Activated CD8-positive, alpha-beta memory T cell treated with anti-CD3 and anti-CD28 coated beads, Interleukin-2, amount 10 ng/mL, durations not matched to agents 7 days and 5 days (primary cell): ENCODE results near the gene PHOX2A. TPM values are rescaled to one million over a fixed set of nuclear protein-coding genes. Genes with fewer than 3 reads are reported as not detected.

ENCODE experiments used
- ATAC-seq: fragments of 150-1000 bp; cut with Tn5 transposase; one replicate; pipeline ENCODE4 v1.10.0; 2021; ENCODE audit warnings: moderate library complexity
- CTCF ChIA-PET: fragments of 350-600 bp; sonication (Branson Sonifier 250); formaldehyde crosslinking; loops from one replicate; lab custom pipeline; 2021; ENCODE audit warnings: antibody characterized with exemption; lab: Charles Lee
- DNase-seq: peaks from one replicate; pipeline ENCODE4 v3.0.0-alpha.2; 2020
- H3K27ac Mint-ChIP-seq: one replicate; pipeline ENCODE4 v1.8.0; 2021; ENCODE audit warnings: mild to moderate bottlenecking, mixed read lengths
- H3K27me3 Mint-ChIP-seq: one replicate; pipeline ENCODE4 v1.8.0; 2021; ENCODE audit warnings: mixed read lengths
- H3K36me3 Mint-ChIP-seq: one replicate; pipeline ENCODE4 v1.8.0; 2021; ENCODE audit warnings: mild to moderate bottlenecking, mixed read lengths
- H3K4me1 Mint-ChIP-seq: one replicate; pipeline ENCODE4 v1.8.0; 2021; ENCODE audit warnings: mixed read lengths
- H3K4me3 Mint-ChIP-seq: one replicate; pipeline ENCODE4 v1.8.0; 2021; ENCODE audit warnings: mild to moderate bottlenecking, moderate library complexity, mixed read lengths
- H3K9me3 Mint-ChIP-seq: one replicate; pipeline ENCODE4 v1.8.0; 2022; ENCODE audit warnings: low read depth, mixed read lengths
- total RNA-seq, 2 experiments: library from RNA; stranded (reverse); gene quantifications; one replicate each; pipeline ENCODE4 v1.2.3, GENCODE V29; 2021

PHOX2A gene
- total RNA-seq, 2 experiments from 2014 or later, result not detected

- DNase-seq (no peak), ATAC-seq (no peak)
- H3K9me3 Mint-ChIP-seq, result no peaks in the 10 kb centered on the region
- peaks cover 49% of the 10 kb centered on the region for H3K27me3 Mint-ChIP-seq
- no peak overlapping the region for H3K4me3 Mint-ChIP-seq
- H3K36me3 Mint-ChIP-seq, result peaks cover 2% of the 10 kb centered on the region
- H3K27ac Mint-ChIP-seq, result no peak overlapping the region
- H3K4me1 Mint-ChIP-seq, result peaks cover 16% of the 10 kb centered on the region
- CTCF ChIA-PET, result interaction anchor here (0.8 to 1.1 kb wide), 3 partner anchors 85 to 191 kb away, joined by 3 read pairs; partner anchors contain the start of gene CLPB
Observed at GRCh38 chr11:72243173-72244059, 560 bp downstream of the PHOX2A start.

DNA sequence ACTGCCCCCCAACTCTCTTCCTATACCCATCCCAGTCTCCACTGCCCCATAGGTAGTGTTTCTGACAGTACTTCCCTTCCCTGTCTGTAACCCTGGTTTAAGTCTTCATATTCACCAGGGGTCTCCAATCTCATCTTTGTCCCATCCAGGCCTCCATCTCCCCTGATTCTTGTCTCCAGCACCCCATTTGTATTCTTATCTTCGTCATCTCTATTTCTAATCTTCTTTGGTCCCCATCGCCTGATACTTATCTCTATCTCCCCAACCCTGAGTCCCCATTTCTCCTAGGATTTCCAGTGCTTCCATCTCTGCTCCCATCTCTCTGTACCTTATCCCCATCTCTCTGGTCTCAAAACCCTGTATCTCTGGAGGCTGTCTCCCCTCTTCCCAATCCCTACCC, 1.8 kb downstream of the PHOX2A start:
- H3K4me1 Mint-ChIP-seq, result peaks cover 16% of the 10 kb centered on the region
- CTCF ChIA-PET, result interaction anchor here (1.1 kb wide), 1 partner anchor 189 kb away, joined by 3 read pairs; no protein-coding TSS in a partner anchor
- peaks cover 4% of the 10 kb centered on the region for H3K36me3 Mint-ChIP-seq
- DNase-seq (no peak), ATAC-seq (no peak)
- peaks cover 44% of the 10 kb centered on the region for H3K27me3 Mint-ChIP-seq
- no peak overlapping the region for H3K27ac Mint-ChIP-seq
- no peak overlapping the region for H3K4me3 Mint-ChIP-seq
- H3K9me3 Mint-ChIP-seq, result no peaks in the 10 kb centered on the region

DNA sequence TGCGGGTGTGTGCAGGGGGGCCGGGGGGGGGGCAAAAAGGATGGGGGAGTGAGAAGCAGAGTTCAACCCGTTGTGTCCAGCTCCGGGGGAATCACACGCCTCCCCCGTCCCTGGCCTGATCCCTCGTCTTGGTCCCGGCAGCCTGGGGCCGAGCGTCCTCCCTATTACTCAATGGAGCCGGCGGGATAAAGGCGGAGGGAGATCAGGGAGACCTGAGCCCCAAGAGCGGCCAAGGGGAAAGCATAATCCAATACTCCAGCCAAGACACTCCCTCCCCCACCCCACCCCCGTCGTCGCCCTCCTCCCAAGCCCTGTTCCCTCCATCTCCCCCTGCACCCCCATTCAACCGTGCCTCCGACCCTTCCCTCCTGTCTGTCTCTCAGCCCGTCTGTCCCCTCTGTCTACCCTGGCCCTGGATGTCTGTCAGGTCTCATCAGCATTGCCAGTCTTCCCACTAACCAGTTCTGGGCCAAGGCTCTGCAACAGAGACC, 2.6 kb downstream of the PHOX2A start:
- H3K9me3 Mint-ChIP-seq, result no peaks in the 10 kb centered on the region
- no peak for ATAC-seq
- H3K27me3 Mint-ChIP-seq, result peaks cover 44% of the 10 kb centered on the region
- H3K27ac Mint-ChIP-seq, result no peak overlapping the region
- H3K36me3 Mint-ChIP-seq, result peaks cover 7% of the 10 kb centered on the region
- no peak for DNase-seq
- no peak overlapping the region for H3K4me3 Mint-ChIP-seq
- H3K4me1 Mint-ChIP-seq, result peaks cover 16% of the 10 kb centered on the region
- CTCF ChIA-PET, result interaction anchor here (0.9 to 1.1 kb wide), 4 partner anchors 15 to 178 kb away, joined by 4 to 8 read pairs (median 5); no protein-coding TSS in a partner anchor

DNA sequence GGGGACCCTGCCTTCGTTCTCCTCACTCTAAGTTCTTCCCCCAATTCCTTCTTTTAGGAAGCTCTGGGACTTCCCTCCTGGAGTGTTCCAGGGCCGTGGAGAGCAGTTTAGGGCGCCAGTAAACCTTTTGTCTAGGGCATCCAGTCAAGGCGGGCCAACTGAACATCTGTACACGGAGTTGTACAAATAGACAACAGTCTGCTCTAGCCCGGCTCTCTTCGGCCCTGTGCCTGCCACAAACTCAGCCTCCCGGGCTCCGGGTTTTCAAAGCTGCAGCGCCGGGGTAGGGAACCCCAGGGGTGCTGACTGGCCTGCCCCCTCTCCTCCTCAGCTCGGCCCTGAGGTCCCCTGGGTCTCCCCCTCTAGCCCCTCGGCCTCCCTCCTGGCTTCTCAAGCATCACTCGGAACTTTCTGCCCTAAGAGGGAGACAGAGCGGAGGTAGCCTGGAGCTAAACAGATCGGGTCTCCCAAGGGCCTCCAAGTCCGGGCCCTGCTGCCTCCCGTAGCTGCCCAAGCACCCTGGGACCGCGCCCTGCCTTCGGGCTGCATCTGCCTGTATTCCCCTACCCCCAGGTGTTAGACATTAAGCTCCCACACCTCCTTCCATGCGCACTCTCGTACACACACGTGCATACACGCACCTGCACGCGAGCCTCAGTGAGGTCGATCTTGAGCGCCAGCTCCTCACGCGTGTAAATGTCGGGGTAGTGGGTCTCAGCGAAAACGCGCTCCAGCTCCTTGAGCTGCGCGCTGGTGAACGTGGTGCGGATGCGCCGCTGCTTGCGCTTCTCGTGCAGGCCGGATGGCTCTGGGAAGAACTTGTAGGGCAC, 3.3 kb downstream of the PHOX2A start:
- Mint-ChIP-seq H3K27ac (no peak overlapping the region), H3K4me3 (no peak overlapping the region), H3K27me3 (peaks cover 44% of the 10 kb centered on the region), H3K36me3 (peaks cover 7% of the 10 kb centered on the region), H3K4me1 (peaks cover 16% of the 10 kb centered on the region), H3K9me3 (no peaks in the 10 kb centered on the region)
- ATAC-seq (peak; percentile 15), DNase-seq (no peak)
- CTCF ChIA-PET, result interaction anchor here (0.9 to 1.1 kb wide), 4 partner anchors 15 to 178 kb away, joined by 4 to 8 read pairs (median 5); no protein-coding TSS in a partner anchor

GRCh38 chr11:72239849-72240460, 4.0 kb downstream of the PHOX2A start:
- no peaks in the 10 kb centered on the region for H3K9me3 Mint-ChIP-seq

GRCh38 chr11:72239313-72239848, 4.6 kb downstream of the PHOX2A start:
- peaks cover 10% of the 10 kb centered on the region for H3K36me3 Mint-ChIP-seq
- DNase-seq (no peak), ATAC-seq (no peak)
- H3K4me1 Mint-ChIP-seq, result peaks cover 12% of the 10 kb centered on the region
- H3K27me3 Mint-ChIP-seq, result peaks cover 44% of the 10 kb centered on the region
- CTCF ChIA-PET, result interaction anchor here (1.2 to 2.1 kb wide), 2 partner anchors 14 to 91 kb away, joined by 3 to 21 read pairs; partner anchors contain the start of gene INPPL1
- H3K4me3 Mint-ChIP-seq, result peak overlapping the region; percentile 25
- H3K9me3 Mint-ChIP-seq, result no peaks in the 10 kb centered on the region
- H3K27ac Mint-ChIP-seq, result no peak overlapping the region

More at GRCh38 chr11:72239849-72240460, 4.0 kb downstream of the PHOX2A start:
- Mint-ChIP-seq H3K27ac (no peak overlapping the region), H3K4me1 (peaks cover 16% of the 10 kb centered on the region), H3K36me3 (peaks cover 7% of the 10 kb centered on the region), H3K27me3 (peaks cover 44% of the 10 kb centered on the region), H3K4me3 (no peak overlapping the region)
- DNase-seq (no peak), ATAC-seq (no peak)
- CTCF ChIA-PET, result interaction anchor here (0.9 to 2.1 kb wide), 5 partner anchors 14 to 179 kb away, joined by 3 to 21 read pairs (median 5); partner anchors contain the start of gene INPPL1

DNA sequence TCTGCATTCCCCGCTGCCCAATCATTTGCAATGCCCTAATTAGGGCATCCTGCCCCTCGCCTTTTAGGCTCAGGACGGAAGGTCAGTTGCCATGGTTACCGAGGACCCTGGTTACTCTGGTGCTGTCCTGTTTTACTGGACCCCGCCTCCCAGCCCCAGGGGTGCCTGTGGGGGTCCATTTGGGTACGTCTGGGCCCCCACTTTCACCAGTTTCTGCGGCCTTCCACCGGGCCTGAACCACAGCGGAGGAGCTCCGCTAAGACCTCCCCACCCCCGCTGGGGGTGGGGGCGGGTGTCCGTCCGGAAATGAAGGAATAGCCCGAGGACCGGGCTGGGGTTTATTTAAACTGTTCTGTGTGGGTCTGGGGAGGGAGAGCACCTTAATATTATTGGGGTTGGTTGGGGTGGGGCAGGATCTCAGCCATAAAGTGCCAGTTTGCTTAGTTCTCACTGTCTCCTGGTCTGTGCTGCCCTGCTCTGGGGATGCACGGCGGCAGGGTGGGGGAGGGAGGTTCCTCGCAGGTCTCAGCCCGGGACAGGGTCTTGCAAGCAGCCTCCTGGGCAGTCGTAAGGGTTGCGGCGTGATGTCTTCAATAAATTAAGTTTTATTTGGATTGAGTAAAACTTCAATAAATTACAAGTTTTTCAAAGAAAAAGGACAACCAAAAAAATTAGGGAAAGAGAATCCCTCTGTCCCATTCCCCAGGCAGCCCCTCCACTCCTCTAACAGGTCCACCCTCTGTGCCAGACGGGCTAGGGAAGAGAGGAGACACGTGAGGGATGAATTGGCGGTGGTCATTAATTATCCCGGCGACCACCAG, 5.3 kb downstream of the PHOX2A start:
- ATAC-seq (no peak), DNase-seq (no peak)
- Mint-ChIP-seq H3K27me3 (peaks cover 44% of the 10 kb centered on the region), H3K9me3 (no peaks in the 10 kb centered on the region), H3K27ac (no peak overlapping the region), H3K4me3 (no peak overlapping the region), H3K36me3 (peaks cover 11% of the 10 kb centered on the region), H3K4me1 (peaks cover 12% of the 10 kb centered on the region)
- CTCF ChIA-PET, result interaction anchor here (0.7 to 2.1 kb wide), 16 partner anchors 8 to 255 kb away, joined by 3 to 21 read pairs (median 4); partner anchors contain the start of genes FOLR2 and INPPL1

- Mint-ChIP-seq H3K4me1 (peaks cover 10% of the 10 kb centered on the region), H3K27me3 (peaks cover 38% of the 10 kb centered on the region), H3K27ac (no peak overlapping the region), H3K36me3 (peaks cover 11% of the 10 kb centered on the region), H3K4me3 (no peak overlapping the region), H3K9me3 (no peaks in the 10 kb centered on the region)
- CTCF ChIA-PET, result interaction anchor here (0.7 to 2.1 kb wide), 15 partner anchors 8 to 256 kb away, joined by 3 to 21 read pairs (median 4); partner anchors contain the start of genes FOLR2 and INPPL1
- ATAC-seq, result peak; percentile 57
- DNase-seq, result peak; percentile 67
Observed at GRCh38 chr11:72238040-72238450, 5.9 kb downstream of the PHOX2A start.

DNA sequence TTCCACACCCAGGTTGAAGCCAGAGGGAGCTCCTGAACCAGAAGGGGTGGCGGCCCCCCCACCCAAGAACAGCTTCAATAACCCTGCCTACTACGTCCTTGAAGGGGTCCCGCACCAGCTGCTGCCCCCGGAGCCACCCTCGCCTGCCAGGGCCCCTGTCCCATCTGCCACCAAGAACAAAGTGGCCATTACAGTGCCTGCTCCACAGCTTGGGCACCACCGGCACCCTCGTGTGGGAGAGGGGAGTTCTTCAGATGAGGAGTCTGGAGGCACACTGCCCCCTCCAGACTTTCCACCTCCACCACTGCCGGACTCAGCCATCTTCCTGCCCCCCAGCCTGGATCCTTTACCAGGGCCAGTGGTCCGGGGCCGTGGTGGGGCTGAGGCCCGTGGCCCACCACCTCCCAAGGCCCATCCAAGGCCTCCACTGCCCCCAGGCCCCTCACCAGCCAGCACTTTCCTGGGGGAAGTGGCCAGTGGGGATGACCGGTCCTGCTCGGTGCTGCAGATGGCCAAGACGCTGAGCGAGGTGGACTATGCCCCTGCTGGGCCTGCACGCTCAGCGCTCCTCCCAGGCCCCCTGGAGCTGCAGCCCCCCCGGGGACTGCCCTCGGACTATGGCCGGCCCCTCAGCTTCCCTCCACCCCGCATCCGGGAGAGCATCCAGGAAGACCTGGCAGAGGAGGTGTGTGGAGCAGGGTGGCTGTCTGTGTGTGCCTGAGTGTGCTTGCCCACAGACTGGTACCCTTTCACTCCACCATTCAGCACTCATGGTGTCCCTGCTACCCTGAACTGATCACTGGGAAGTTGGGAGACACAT, 6.7 kb downstream of the PHOX2A start:
- Mint-ChIP-seq H3K27me3 (peaks cover 32% of the 10 kb centered on the region), H3K36me3 (peaks cover 13% of the 10 kb centered on the region), H3K4me1 (peaks cover 10% of the 10 kb centered on the region), H3K4me3 (no peak overlapping the region), H3K9me3 (no peaks in the 10 kb centered on the region), H3K27ac (no peak overlapping the region)
- ATAC-seq, result no peak
- no peak for DNase-seq
- CTCF ChIA-PET, result interaction anchor here (0.9 to 2.1 kb wide), 18 partner anchors 9 to 212 kb away, joined by 3 to 21 read pairs (median 4); partner anchors contain the start of genes CLPB, FOLR2 and INPPL1

- Mint-ChIP-seq H3K9me3 (no peaks in the 10 kb centered on the region), H3K36me3 (peaks cover 14% of the 10 kb centered on the region), H3K4me3 (no peak overlapping the region), H3K27ac (no peak overlapping the region), H3K4me1 (peaks cover 10% of the 10 kb centered on the region), H3K27me3 (peaks cover 26% of the 10 kb centered on the region)
- CTCF ChIA-PET, result interaction anchor here (1.2 to 1.8 kb wide), 7 partner anchors 9 to 197 kb away, joined by 3 to 8 read pairs (median 4); partner anchors contain the start of gene CLPB
- ATAC-seq, result no peak
- DNase-seq, result no peak
Observed at GRCh38 chr11:72236774-72237111, 7.2 kb downstream of the PHOX2A start.
